OCI-M2 (cell line): ENCODE data around the gene DLG5.

Source experiments
- DNase-seq: peaks from one replicate; lab custom pipeline; 2025; ENCODE audit not compliant: unreplicated experiment; lab: John Stamatoyannopoulos, UW

DLG5 gene

DNA sequence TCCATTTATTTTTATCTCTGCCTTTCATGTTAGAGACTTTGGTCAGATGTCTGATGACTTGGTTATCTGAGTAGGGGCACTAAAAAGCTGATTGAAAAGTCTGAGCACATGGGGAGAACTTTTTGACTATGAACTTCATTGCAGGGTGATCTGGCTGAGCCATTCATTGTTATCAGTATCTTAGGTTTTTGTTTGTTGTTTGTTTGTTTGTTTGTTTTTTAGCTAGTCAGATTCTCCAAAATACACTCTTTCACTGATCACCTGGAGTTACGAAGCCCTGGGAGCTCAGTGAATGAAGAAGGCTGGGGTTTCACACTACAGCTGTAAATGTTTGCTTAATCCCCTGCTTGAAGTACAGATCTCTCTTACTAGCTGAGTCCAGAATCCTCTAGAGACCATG is 28.6 kb upstream of the DLG5 start:
- no peak for DNase-seq

GRCh38 chr10:77949167-77949566 is 22.6 kb upstream of the DLG5 start:
- DNase-seq, result no peak

DNA sequence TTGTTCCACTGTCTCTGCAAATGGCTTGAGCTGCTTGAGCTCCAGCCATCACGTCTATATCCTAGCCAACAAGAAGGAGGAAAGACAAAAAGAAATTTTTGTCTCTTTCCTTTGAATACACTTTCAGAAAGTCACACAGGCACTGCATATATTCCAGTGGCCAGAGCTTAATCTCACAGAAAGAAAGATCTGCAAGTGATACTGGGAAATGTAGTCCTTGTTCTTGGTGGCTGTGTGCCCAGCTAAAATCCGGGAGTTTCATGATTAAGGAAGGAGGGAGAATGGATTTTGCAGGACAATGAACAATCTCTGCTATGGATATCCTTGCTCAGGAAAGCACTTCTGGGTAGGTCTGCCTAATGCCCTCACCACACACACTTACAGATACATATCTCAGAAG is 19.5 kb upstream of the DLG5 start:
- no peak for DNase-seq

DNA sequence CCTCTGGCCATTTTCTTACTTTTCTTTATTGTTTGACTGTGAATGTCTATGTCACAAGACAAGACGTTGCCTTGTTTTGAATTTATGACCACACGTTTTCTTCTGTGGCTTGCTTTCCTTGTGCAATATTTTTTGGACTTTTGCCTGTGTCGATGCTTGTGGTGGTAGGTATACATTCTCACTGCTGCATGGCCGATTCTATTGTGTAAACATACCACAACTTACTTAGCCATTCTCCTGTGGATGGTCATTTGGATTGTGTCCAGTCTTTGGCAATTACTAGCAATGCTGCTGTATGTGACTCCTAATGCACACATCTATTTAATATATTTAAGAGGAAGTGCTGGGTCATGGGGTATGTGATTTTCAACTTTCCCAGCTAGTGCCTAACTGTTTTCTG is 18.0 kb upstream of the DLG5 start:
- no peak for DNase-seq

- no peak for DNase-seq
Observed at GRCh38 chr10:77943121-77943901, 16.8 kb upstream of the DLG5 start.

DNA sequence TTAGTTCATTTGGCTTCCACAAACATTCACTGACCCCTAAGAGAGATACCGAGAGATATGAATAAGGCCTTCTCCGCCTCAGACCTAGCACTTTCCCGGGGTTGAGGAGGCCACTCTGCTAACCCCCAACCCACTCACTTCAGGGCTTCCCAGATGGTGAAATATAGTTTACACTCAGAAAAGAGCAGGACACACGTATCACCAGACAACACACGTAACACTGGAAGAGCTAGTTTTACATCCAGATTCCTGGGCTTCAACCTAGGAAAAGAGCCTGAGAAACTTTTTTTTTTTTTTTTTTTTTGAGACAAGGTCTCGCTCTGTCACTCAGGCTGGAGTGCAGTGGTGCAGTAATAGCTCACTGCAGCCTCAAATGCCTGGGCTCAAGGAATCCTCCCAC is 15.2 kb upstream of the DLG5 start:
- DNase-seq, result no peak

- no peak for DNase-seq
Observed at GRCh38 chr10:77940627-77941026, 14.1 kb upstream of the DLG5 start.

GRCh38 chr10:77940225-77940624 is 13.7 kb upstream of the DLG5 start:
- DNase-seq, result no peak

DNA sequence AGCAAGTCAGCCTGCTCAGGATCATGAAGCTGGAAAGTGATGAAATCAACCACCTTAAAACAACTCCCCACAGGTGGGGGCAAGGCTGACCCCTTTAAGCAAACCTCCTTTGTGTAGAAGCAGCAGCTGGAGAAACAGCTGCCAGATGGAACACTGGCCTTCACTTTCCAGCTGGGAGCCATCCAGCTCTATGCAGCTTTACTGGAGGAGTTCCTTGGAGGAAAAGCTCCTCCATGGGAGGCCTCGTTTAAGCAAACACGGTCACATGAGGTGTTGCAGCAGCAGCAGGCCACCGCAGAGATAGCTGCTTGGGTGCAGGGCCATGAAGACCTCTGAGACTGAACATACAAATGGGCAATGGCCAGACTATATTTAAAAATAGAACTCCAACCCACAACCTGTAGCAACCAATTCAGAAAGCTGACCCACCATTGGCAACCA is 13.0 kb upstream of the DLG5 start:
- DNase-seq, result no peak

- DNase-seq, result no peak
Observed at GRCh38 chr10:77936697-77937567, 10.4 kb upstream of the DLG5 start.

DNA sequence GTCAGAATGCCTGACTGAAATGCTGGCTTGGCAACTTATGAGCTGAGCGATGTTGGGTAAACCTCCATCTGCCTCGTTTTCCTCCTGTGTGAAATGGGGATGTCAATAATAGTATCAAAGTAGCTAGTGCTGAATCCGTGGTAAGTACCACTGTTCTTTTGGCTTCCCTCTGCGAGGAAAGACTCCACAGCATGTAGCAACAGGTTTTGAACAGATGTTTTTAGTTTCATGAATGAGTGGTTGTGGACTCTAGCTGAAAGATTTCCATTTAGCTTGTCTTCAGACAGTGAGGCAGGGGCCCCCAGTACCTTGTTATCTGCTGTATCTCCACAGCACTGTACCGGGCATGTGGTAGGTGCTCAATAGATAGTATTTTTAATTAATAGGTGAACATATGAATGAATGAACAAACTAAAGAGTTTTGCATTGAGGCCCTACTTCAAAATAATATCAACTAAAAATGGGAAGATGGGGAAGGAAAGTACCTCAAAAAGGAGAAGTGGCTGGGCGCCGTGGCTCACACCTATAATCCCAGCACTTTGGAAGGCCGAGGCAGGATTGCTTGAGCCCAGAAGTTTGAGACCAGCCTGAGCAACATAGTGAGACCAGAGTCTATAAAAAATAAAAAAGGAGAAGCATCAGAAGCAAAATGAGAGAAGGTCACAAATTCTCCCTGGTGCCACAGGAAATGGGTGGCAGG is 5.6 kb upstream of the DLG5 start:
- DNase-seq, result no peak

GRCh38 chr10:77927402-77928246 is 1.1 kb upstream of the DLG5 start:
- no peak for DNase-seq

- no peak for DNase-seq
Observed at GRCh38 chr10:77925795-77926565, 575 bp downstream of the DLG5 start.

DNA sequence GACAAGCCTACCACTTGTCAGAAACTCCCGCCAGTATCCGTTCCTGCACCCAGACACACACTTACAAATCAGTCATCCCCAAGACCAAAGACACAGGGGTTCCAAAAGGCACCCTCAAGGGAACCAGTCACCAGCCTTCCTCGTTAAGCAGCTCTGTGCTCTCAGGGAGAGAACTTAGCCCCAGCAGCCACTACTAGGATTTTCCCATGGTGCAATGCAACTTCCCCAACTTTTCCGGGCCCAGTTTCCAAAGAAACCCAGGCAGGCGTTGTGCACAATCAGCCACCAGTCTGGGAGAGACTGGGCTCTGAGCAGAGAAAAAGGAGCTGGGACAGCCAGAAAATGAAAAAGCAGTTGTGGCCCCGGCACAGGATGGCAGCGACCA is 1.2 kb downstream of the DLG5 start:
- no peak for DNase-seq

GRCh38 chr10:77922566-77923179 is 3.9 kb downstream of the DLG5 start:
- DNase-seq, result no peak

- no peak for DNase-seq
Observed at GRCh38 chr10:77922055-77922454, 4.5 kb downstream of the DLG5 start.

DNA sequence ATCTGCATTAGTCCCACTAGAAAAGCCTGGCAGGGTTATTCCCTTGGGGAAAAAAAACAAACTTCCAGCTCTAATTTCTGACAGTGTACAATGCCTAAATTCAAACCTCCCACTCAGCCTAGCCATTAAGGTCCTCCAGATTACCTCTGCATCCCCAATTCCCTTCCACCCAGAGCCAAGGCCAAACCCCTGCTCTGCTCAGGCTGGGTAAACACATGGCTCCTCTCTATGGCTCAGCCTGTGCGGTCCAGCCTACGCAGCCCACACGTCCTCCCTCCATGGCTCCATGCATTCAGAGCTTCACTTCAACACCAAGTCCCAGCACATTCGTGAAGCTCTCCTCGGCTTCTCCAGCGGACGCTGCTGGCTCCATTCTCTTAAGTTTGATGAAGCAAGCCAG is 5.2 kb downstream of the DLG5 start:
- no peak for DNase-seq

DNA sequence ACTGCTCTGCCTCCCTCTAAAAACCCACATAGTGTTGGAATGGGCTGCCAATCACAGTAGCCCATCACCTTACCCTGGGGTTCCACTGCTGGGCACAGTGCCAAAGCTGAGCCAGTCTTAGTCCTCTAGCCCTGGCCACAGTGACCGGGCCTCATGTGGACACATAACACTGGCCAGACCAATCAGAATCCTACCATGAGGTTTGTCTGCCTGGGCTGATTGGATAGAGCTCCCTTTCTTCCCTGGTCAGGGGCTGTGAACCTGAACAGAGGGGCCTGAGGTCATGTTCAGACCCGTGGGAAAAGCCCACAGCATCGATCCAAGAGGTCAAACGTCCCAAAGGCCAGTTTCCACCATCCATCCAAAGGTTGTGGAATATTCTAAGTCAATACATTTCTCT is 6.1 kb downstream of the DLG5 start:
- no peak for DNase-seq

GRCh38 chr10:77919713-77920108 is 6.8 kb downstream of the DLG5 start:
- DNase-seq, result no peak
